PC-9 (cell line): Measurements from ENCODE around the gene C1QTNF1. TPM values are rescaled to one million over a fixed set of nuclear protein-coding genes. Genes with fewer than 3 reads are reported as not detected.

ENCODE experiments used
- BruUV-seq: library from RNA; stranded (reverse); fragments of 400-500 nt; replicated peaks from 2 replicates; lab custom pipeline; 2021; lab: Mats Ljungman, UMichigan
- CTCF ChIA-PET: fragments of 300-600 bp; sonication (Branson Sonifier 250); formaldehyde crosslinking; loops from one replicate; lab custom pipeline; 2022; ENCODE audit warnings: antibody characterized with exemption; lab: Charles Lee
- POLR2A ChIA-PET: fragments of 300-600 bp; sonication (Branson Sonifier 250); formaldehyde crosslinking; loops from one replicate; lab custom pipeline; 2022; ENCODE audit warnings: antibody characterized with exemption; ENCODE audit not compliant: unreplicated experiment; lab: Charles Lee
- DNase-seq, 2 experiments: peaks; one replicate each; pipeline versions ENCODE4 v3.0.0 to v3.0.0-alpha.2; 2015 to 2022; ENCODE audit warnings: mixed read lengths in 1 of 2
- H2AFZ ChIP-seq: fragments of 200-600 bp; sonication (generic); 2 replicates; pipeline ENCODE4 v1.8.1; 2017; ENCODE audit warnings: antibody characterized with exemption
- H3F3A ChIP-seq: fragments of 200-600 bp; sonication (generic); 2 replicates; pipeline ENCODE4 v1.8.1; 2017; ENCODE audit warnings: antibody characterized with exemption, mild to moderate bottlenecking, low read depth; ENCODE audit not compliant: insufficient read depth
- H3K27ac ChIP-seq: fragments of 200-600 bp; sonication (generic); 2 replicates; pipeline ENCODE4 v1.6.1; 2016; ENCODE audit warnings: mixed run types
- H3K27me3 ChIP-seq: fragments of 200-600 bp; sonication (generic); 2 replicates; pipeline ENCODE4 v1.6.1; 2016; ENCODE audit warnings: low read depth, mixed run types; ENCODE audit not compliant: insufficient read depth
- H3K36me3 ChIP-seq: fragments of 200-600 bp; sonication (generic); 2 replicates; pipeline ENCODE4 v1.6.1; 2016; ENCODE audit warnings: low read depth, mixed run types
- H3K4me1 ChIP-seq: fragments of 200-600 bp; sonication (generic); replicated peaks from 2 replicates; pipeline ENCODE4 v1.6.1; 2016; ENCODE audit warnings: mixed run types; ENCODE audit not compliant: insufficient read depth
- H3K4me2 ChIP-seq: fragments of 200-600 bp; sonication (generic); 2 replicates; pipeline ENCODE4 v1.6.1; 2017; ENCODE audit warnings: mixed run types
- H3K4me3 ChIP-seq: fragments of 200-600 bp; sonication (generic); 2 replicates; pipeline ENCODE4 v1.6.1; 2016; ENCODE audit warnings: mixed run types
- H3K79me2 ChIP-seq: fragments of 200-600 bp; sonication (generic); 2 replicates; pipeline ENCODE4 v1.6.1; 2017; ENCODE audit warnings: low read depth, mixed run types
- H3K9me2 ChIP-seq: fragments of 200-600 bp; sonication (generic); 2 replicates; pipeline ENCODE4 v1.8.1; 2017; ENCODE audit warnings: mild to moderate bottlenecking; ENCODE audit not compliant: insufficient read depth
- H3K9me3 ChIP-seq: fragments of 200-600 bp; sonication (generic); 2 replicates; pipeline ENCODE4 v1.8.1; 2016; ENCODE audit warnings: low read depth; ENCODE audit not compliant: insufficient read depth
- H4K20me1 ChIP-seq: fragments of 200-600 bp; sonication (generic); 2 replicates; pipeline ENCODE4 v1.8.1; 2017; ENCODE audit not compliant: insufficient read depth
- CTCF ChIP-seq: fragments of 200-600 bp; sonication (generic); conservative IDR thresholded peaks from 2 replicates; pipeline ENCODE4 v1.6.1; 2017; ENCODE audit warnings: mixed run types, antibody characterized with exemption, mild to moderate bottlenecking, moderate library complexity
- EZH2 ChIP-seq: fragments of 200-600 bp; sonication (generic); IDR thresholded peaks from 2 replicates; pipeline ENCODE4 v1.8.0; 2017; ENCODE audit warnings: antibody characterized with exemption, low read depth
- intact Hi-C: fragments of 100-400 bp; cut with micrococcal nuclease; formaldehyde crosslinking; loops from one replicate; pipeline ENCODE4 v1.10.0; 2022; ENCODE audit not compliant: unreplicated experiment
- total RNA-seq: library from RNA; stranded (reverse); gene quantifications from 2 replicates; pipeline ENCODE4 v1.2.3, GENCODE V29; 2021

The C1QTNF1 gene
- total RNA-seq, 1 experiment from 2014 or later: 3.4 TPM

DNA sequence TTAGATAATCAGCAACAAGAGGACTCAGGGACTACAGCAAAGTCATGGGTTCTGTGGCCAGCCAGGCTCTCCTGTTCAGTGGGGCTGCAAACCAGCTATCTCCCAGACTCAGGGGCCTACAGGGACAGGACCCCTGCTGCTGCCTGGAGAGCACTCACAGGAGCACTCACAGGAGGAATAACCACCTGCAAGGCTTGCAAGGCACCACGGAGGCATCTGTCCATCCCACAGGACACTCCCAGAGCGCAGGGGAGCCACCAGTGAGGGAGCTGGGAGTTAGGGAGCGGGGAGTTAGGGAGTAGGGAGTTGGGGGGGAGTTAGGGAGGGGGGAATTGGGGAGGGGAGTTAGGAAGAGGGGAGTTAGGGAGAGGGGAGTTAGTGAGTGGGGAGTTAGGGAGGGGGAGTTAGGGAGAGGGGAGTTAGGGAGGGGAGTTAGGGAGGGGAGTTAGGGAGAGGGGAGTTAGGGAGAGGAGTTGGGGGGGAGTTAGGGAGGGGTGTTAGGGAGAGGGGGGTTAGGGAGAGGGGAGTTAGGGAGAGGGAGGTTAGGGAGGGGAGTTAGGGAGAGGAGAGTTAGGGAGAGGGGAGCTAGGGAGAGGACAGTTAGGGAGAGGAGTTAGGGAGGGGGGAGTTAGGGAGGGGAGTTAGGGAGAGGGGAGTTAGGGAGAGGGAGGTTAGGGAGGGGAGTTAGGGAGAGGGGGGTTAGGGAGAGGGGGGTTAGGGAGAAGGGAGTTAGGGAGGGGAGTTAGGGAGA lies 20.1 kb upstream of the C1QTNF1 start:
- Histone ChIP-seq H3K4me1 (peaks cover 35% of the 10 kb centered on the region), H2AFZ (no peak overlapping the region), H3K79me2 (peaks cover 81% of the 10 kb centered on the region), H3K27me3 (no peaks in the 10 kb centered on the region), H3K9me3 (no peaks in the 10 kb centered on the region), H3K36me3 (peaks cover 12% of the 10 kb centered on the region; the same call in 1 of the 2 replicates), H3K9me2 (no peaks in the 10 kb centered on the region), H3K4me2 (peak overlapping the region; percentile 34), H3K27ac (no peak overlapping the region), H4K20me1 (peaks cover 4% of the 10 kb centered on the region; the same call in 1 of the 2 replicates), H3F3A (peaks cover 17% of the 10 kb centered on the region; the same call in 1 of the 2 replicates), H3K4me3 (no peak overlapping the region)
- ChIA-PET POLR2A (no interaction called here), CTCF (no interaction called here)
- intact Hi-C loops: loop anchor here (2.0 kb wide), 2 partner anchors 23 to 25 kb away; partner anchors contain the start of gene LGALS3BP
- no peak for DNase-seq
- BruUV-seq: no TSS peak
- TF ChIP-seq EZH2 (no peak), CTCF (no peak)

DNA sequence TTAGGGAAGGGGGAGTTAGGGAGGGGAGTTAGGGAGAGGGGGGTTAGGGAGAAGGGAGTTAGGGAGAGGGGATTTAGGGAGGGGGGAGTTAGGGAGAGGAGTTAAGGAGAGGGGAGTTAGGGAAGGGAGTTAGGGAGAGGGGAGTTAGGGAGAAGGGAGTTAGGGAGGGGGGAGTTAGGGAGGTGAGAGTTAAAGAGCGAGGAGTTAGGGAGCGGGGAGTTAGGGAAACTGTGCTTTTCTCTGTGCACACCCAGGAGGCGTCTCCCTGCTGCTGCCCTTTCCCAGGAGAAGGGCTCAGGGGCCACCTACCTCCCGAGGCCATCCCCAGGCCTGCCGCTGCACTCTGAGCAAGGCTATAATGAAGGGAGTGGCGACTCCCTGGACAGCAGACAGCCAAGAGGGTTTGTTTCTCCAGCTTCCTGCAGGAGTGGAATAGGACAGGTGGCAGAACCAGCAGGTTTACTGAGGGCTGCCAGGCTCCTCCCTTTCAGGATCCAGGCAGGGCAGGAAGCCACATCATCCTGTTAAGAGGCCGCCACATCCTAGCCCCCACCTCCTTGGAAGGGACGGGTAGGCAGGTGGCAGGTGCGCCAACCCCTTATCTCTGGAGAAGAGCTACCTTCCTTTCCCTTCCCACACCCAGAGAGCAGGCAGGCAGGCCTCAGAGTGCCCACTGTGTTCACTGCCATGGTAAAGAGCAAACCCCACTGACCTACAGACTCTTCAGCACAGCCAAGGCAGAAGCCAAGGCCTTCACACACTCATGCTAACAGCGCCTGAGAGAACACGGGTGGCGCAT lies 18.7 kb upstream of the C1QTNF1 start:
- Histone ChIP-seq H3K36me3 (peaks cover 8% of the 10 kb centered on the region; the same call in 1 of the 2 replicates), H3K27me3 (no peaks in the 10 kb centered on the region), H3K4me1 (peaks cover 40% of the 10 kb centered on the region), H3K9me2 (no peaks in the 10 kb centered on the region), H3K4me2 (peak overlapping the region; percentile 72), H3F3A (peaks cover 17% of the 10 kb centered on the region; the same call in 1 of the 2 replicates), H3K79me2 (peaks cover 75% of the 10 kb centered on the region), H3K9me3 (no peaks in the 10 kb centered on the region), H2AFZ (no peak overlapping the region), H4K20me1 (peaks cover 4% of the 10 kb centered on the region; the same call in 1 of the 2 replicates), H3K4me3 (peak overlapping the region; percentile 16; the same call in 1 of the 2 replicates), H3K27ac (peak overlapping the region; percentile 76)
- CTCF ChIA-PET: interaction anchor here (0.6 to 1.2 kb wide), 4 partner anchors 9 to 467 kb away, joined by 3 to 5 read pairs (median 4); no protein-coding TSS in a partner anchor
- intact Hi-C loops: loop anchor here (2.0 kb wide), 2 partner anchors 22 to 26 kb away; partner anchors contain the start of gene LGALS3BP
- TF ChIP-seq CTCF (no peak), EZH2 (no peak)
- peak; percentile 85 to 89 for DNase-seq
- POLR2A ChIA-PET: interaction anchor here (0.6 to 1.2 kb wide), 2 partner anchors 9 to 22 kb away, joined by 3 to 11 read pairs; no protein-coding TSS in a partner anchor
- BruUV-seq: no TSS peak

GRCh38 chr17:79006046-79006445 lies 17.9 kb upstream of the C1QTNF1 start:
- peaks cover 8% of the 10 kb centered on the region; the same call in 1 of the 2 replicates for H3K36me3 ChIP-seq
- H3F3A ChIP-seq: peaks cover 21% of the 10 kb centered on the region; the same call in 1 of the 2 replicates
- no peaks in the 10 kb centered on the region for H3K9me2 ChIP-seq
- H3K9me3 ChIP-seq: no peaks in the 10 kb centered on the region
- peak overlapping the region; percentile 16; the same call in 1 of the 2 replicates for H3K4me3 ChIP-seq
- H3K27me3 ChIP-seq: no peaks in the 10 kb centered on the region
- TF ChIP-seq EZH2: no peak
- TF ChIP-seq CTCF: no peak
- peaks cover 48% of the 10 kb centered on the region for H3K4me1 ChIP-seq
- peak overlapping the region; percentile 72 for H3K4me2 ChIP-seq
- H2AFZ ChIP-seq: no peak overlapping the region
- DNase-seq: no peak
- no TSS peak for BruUV-seq
- ChIA-PET CTCF (interaction anchor here (1.2 kb wide), 1 partner anchor 10 kb away, joined by 5 read pairs; no protein-coding TSS in a partner anchor), POLR2A (interaction anchor here (1.2 kb wide), 1 partner anchor 10 kb away, joined by 11 read pairs; no protein-coding TSS in a partner anchor)
- peak overlapping the region; percentile 76 for H3K27ac ChIP-seq
- H4K20me1 ChIP-seq: peaks cover 1% of the 10 kb centered on the region; the same call in 1 of the 2 replicates
- peaks cover 67% of the 10 kb centered on the region for H3K79me2 ChIP-seq
- intact Hi-C loops: no loop called here
